Measurements from ENCODE around the gene BAIAP3. TPM values are rescaled to one million over a fixed set of nuclear protein-coding genes. Genes with fewer than 3 reads are reported as not detected.

Gene BAIAP3
- total and polyA plus RNA-seq, 12 donors: 0.79 to 129 (median 16.3) TPM

- peak in 1 of 7 donors; percentile 34 for DNase-seq
- 5 to 17% (median 12%) methylated on average over 5 to 13 of the region's 13 CpGs for WGBS, 4 donors
- intact Hi-C loops (cut with DNase I): loop anchor here (5.0 to 10.0 kb wide), 3 partner anchors 41 to 104 kb away; partner anchors contain the start of genes GNPTG (in 1 of the 2), TSR3 (in 1 of the 2) and UNKL (in 1 of the 2)
- H3K4me3 ChIP-seq: peak overlapping the region in 2 of 4 donors; percentile 67 to 92
- no peaks in the 10 kb centered on the region for H3K27me3 ChIP-seq
- TF ChIP-seq CTCF (IDR thresholded peaks at IDR 0.05) (no peak), POLR2A (IDR thresholded peaks at IDR 0.05) (no peak)
- H3K27ac ChIP-seq: peak overlapping the region; percentile 43 to 100 (median 93)
- H3K4me1 ChIP-seq (replicated peaks in 1 of 2): peaks cover 28 to 32% of the 10 kb centered on the region in 2 donors
- H3K9me3 ChIP-seq (replicated peaks in 1 of 3): no peaks in the 10 kb centered on the region
- peaks cover 0 to 34% of the 10 kb centered on the region in 2 donors for H3K36me3 ChIP-seq (replicated peaks in 1 of 2)
Observed at GRCh38 chr16:1311212-1311737, 22.2 kb upstream of the BAIAP3 start.

GRCh38 chr16:1311738-1312466 lies 21.5 kb upstream of the BAIAP3 start:
- Histone ChIP-seq H3K36me3 (replicated peaks in 1 of 2) (peaks cover 0 to 40% of the 10 kb centered on the region in 2 donors), H3K9me3 (replicated peaks in 1 of 3) (no peaks in the 10 kb centered on the region), H3K27me3 (no peaks in the 10 kb centered on the region), H3K4me1 (replicated peaks in 1 of 2) (peaks cover 28 to 32% of the 10 kb centered on the region in 2 donors), H3K27ac (peak overlapping the region in 4 of 5 donors; percentile 43 to 100 (median 96)), H3K4me3 (peak overlapping the region in 2 of 4 donors; percentile 67 to 92)
- WGBS, 4 donors: 11 to 20% (median 15%) methylated on average over 13 to 35 of the region's 35 CpGs
- intact Hi-C loops (cut with DNase I): loop anchor here (5.0 to 10.0 kb wide), 3 partner anchors 40 to 103 kb away; partner anchors contain the start of genes GNPTG (in 1 of the 2), TSR3 (in 1 of the 2) and UNKL (in 1 of the 2)
- TF ChIP-seq POLR2A (IDR thresholded peaks at IDR 0.05) (peak in 1 of 2 donors; percentile 61), CTCF (IDR thresholded peaks at IDR 0.05) (no peak)
- peak in 6 of 7 donors; percentile 59 to 77 (median 69) for DNase-seq

DNA sequence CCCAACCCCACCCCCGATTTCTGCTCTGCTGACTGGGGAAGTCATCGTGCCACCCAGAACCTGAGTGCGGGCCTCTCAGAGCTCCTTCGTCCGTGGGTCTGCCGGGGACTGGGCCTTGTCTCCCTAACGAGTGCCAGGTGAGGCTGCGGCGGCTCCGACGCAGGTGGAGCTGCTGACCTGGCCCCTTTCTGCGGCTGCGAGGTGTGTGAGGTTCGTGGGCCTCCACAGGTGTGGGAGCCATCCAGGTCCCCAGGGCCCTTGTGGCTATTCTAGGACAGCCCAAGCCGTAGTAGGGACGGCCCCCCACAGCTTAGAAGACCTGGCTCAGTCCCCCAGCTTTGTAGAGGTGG lies 21.0 kb upstream of the BAIAP3 start:
- H3K9me3 ChIP-seq (replicated peaks in 1 of 3): no peaks in the 10 kb centered on the region
- peak overlapping the region in 4 of 5 donors; percentile 43 to 100 (median 96) for H3K27ac ChIP-seq
- no peak for DNase-seq
- TF ChIP-seq CTCF (IDR thresholded peaks at IDR 0.05): no peak
- TF ChIP-seq POLR2A (IDR thresholded peaks at IDR 0.05): no peak
- no peaks in the 10 kb centered on the region for H3K27me3 ChIP-seq
- 60 to 62% methylated on average over 16 of the region's 16 CpGs; no CpG with 5 or more reads in 2 of the 4 donors for WGBS, 4 donors
- peak overlapping the region in 1 of 4 donors; percentile 92 for H3K4me3 ChIP-seq
- intact Hi-C loops (cut with DNase I): loop anchor here (5.0 to 10.0 kb wide), 3 partner anchors 40 to 102 kb away; partner anchors contain the start of genes GNPTG (in 1 of the 2), TSR3 (in 1 of the 2) and UNKL (in 1 of the 2)
- peaks cover 0 to 46% of the 10 kb centered on the region in 2 donors for H3K36me3 ChIP-seq (replicated peaks in 1 of 2)
- H3K4me1 ChIP-seq (replicated peaks in 1 of 2): peaks cover 28 to 32% of the 10 kb centered on the region in 2 donors

- intact Hi-C loops (cut with DNase I): loop anchor here (5.0 to 10.0 kb wide), 3 partner anchors 39 to 102 kb away; partner anchors contain the start of genes GNPTG (in 1 of the 2), TSR3 (in 1 of the 2) and UNKL (in 1 of the 2)
- no peak for TF ChIP-seq CTCF (IDR thresholded peaks at IDR 0.05)
- TF ChIP-seq POLR2A (IDR thresholded peaks at IDR 0.05): no peak
- Histone ChIP-seq H3K4me3 (no peak overlapping the region), H3K36me3 (replicated peaks in 1 of 2) (peaks cover 0 to 50% of the 10 kb centered on the region in 2 donors), H3K9me3 (replicated peaks in 1 of 3) (no peaks in the 10 kb centered on the region), H3K4me1 (replicated peaks in 1 of 2) (peaks cover 28 to 32% of the 10 kb centered on the region in 2 donors), H3K27me3 (no peaks in the 10 kb centered on the region), H3K27ac (peak overlapping the region in 3 of 5 donors; percentile 93 to 100 (median 99))
- 77 to 93% (median 85%) methylated on average over 7 to 15 of the region's 15 CpGs for WGBS, 4 donors
- DNase-seq: no peak
Observed at GRCh38 chr16:1312903-1313302, 20.5 kb upstream of the BAIAP3 start.
